HEK293 (cell line): ENCODE results near the gene ERMP1.

Experiments
- CTCF ChIA-PET: fragments of 350-600 bp; formaldehyde crosslinking; extraction: SDS; loops from one replicate; lab custom pipeline; 2021; ENCODE audit warnings: antibody characterized with exemption; lab: Yijun Ruan, JAX
- POLR2A ChIA-PET: fragments of 300-600 bp; formaldehyde crosslinking; extraction: SDS; loops from one replicate; lab custom pipeline; 2020; ENCODE audit warnings: antibody characterized with exemption, inconsistent platforms; lab: Yijun Ruan, JAX
- H3K27ac ChIP-seq: fragments of 200-500 bp; sonication (Bioruptor generic); 2 replicates; pipeline ENCODE4 v1.5.1; 2014; ENCODE audit warnings: low read depth, low read length, control low read depth, inconsistent platforms; ENCODE audit errors: extremely low read depth
- H3K36me3 ChIP-seq, 2 experiments: fragments of 200-500 bp in 1 of 2; sonication (Bioruptor generic) in 1 of 2; 1 replicate in 1 of 2; 2 replicates in 1 of 2; pipeline ENCODE4 v1.5.1; 2014 to 2017; ENCODE audit warnings: inconsistent platforms in 2 of 2, low read length in 2 of 2; ENCODE audit not compliant: control insufficient read depth in 2 of 2, insufficient read depth in 1 of 2
- H3K4me1 ChIP-seq: fragments of 200-500 bp; sonication (Bioruptor generic); 2 replicates; pipeline ENCODE4 v1.5.1; 2014; ENCODE audit warnings: mild to moderate bottlenecking, low read length, inconsistent platforms; ENCODE audit not compliant: control insufficient read depth, insufficient read depth
- H3K4me3 ChIP-seq: 2 replicates; pipeline ENCODE4 v1.5.1; 2011; ENCODE audit warnings: low read depth, mild to moderate bottlenecking, control low read depth, low read length, moderate library complexity
- H3K9me3 ChIP-seq: fragments of 200-500 bp; sonication (Bioruptor generic); 2 replicates; pipeline ENCODE4 v1.5.1; 2014; ENCODE audit warnings: low read depth, low read length, inconsistent platforms; ENCODE audit not compliant: control insufficient read depth, insufficient read depth
- GLI2 ChIP-seq: fragments of 450-650 bp; formaldehyde crosslinking; IDR thresholded peaks from 2 replicates; pipeline ENCODE4; 2017; ENCODE audit warnings: missing biosample characterization, missing genetic modification characterization, low read depth, borderline replicate concordance
- GLIS1 ChIP-seq: fragments of 450-650 bp; formaldehyde crosslinking; IDR thresholded peaks from 2 replicates; pipeline ENCODE4 v1.5.1; 2016; ENCODE audit warnings: missing biosample characterization, missing genetic modification characterization
- KLF10 ChIP-seq: fragments of 450-650 bp; IDR thresholded peaks from 2 replicates; pipeline ENCODE4 v1.5.1; 2018; ENCODE audit warnings: missing biosample characterization, mild to moderate bottlenecking, missing genetic modification characterization
- KLF7 ChIP-seq: fragments of 450-650 bp; formaldehyde crosslinking; IDR thresholded peaks from 2 replicates; pipeline ENCODE4 v1.5.1; 2016; ENCODE audit warnings: missing biosample characterization, missing genetic modification characterization, borderline replicate concordance
- OVOL3 ChIP-seq: fragments of 450-650 bp; formaldehyde crosslinking; IDR thresholded peaks from 2 replicates; pipeline ENCODE4 v1.5.1; 2016; ENCODE audit warnings: missing biosample characterization, missing genetic modification characterization
- PRDM10 ChIP-seq: fragments of 450-650 bp; formaldehyde crosslinking; IDR thresholded peaks from 2 replicates; pipeline ENCODE4 v1.5.1; 2016; ENCODE audit warnings: missing biosample characterization, missing genetic modification characterization
- SP3 ChIP-seq: fragments of 450-650 bp; formaldehyde crosslinking; IDR thresholded peaks from 2 replicates; pipeline ENCODE4 v1.5.1; 2016; ENCODE audit warnings: missing biosample characterization, missing genetic modification characterization
- TSHZ1 ChIP-seq: fragments of 450-650 bp; formaldehyde crosslinking; IDR thresholded peaks from 2 replicates; pipeline ENCODE4 v1.5.1; 2016; ENCODE audit warnings: missing biosample characterization, missing genetic modification characterization, borderline replicate concordance
- ZBTB10 ChIP-seq: fragments of 450-650 bp; formaldehyde crosslinking; IDR thresholded peaks from 2 replicates; pipeline ENCODE4 v1.5.1; 2016; ENCODE audit warnings: missing biosample characterization, missing genetic modification characterization
- ZBTB17 ChIP-seq: fragments of 450-650 bp; formaldehyde crosslinking; IDR thresholded peaks from 2 replicates; pipeline ENCODE4 v1.5.1; 2016; ENCODE audit warnings: missing biosample characterization, missing genetic modification characterization
- ZBTB48 ChIP-seq: fragments of 450-650 bp; formaldehyde crosslinking; IDR thresholded peaks from 2 replicates; pipeline ENCODE4 v1.5.1; 2016; ENCODE audit warnings: missing biosample characterization, missing genetic modification characterization
- ZEB2 ChIP-seq: fragments of 450-650 bp; formaldehyde crosslinking; IDR thresholded peaks from 2 replicates; pipeline ENCODE4 v1.5.1; 2016; ENCODE audit warnings: missing biosample characterization, missing genetic modification characterization
- ZNF184 ChIP-seq: fragments of 450-650 bp; IDR thresholded peaks from 2 replicates; pipeline ENCODE4 v1.5.1; 2018; ENCODE audit warnings: missing biosample characterization, mild to moderate bottlenecking, missing genetic modification characterization
- ZNF2 ChIP-seq: fragments of 450-650 bp; formaldehyde crosslinking; IDR thresholded peaks from 2 replicates; pipeline ENCODE4 v1.5.1; 2016; ENCODE audit warnings: missing biosample characterization, missing genetic modification characterization
- ZNF248 ChIP-seq: fragments of 450-650 bp; formaldehyde crosslinking; IDR thresholded peaks from 2 replicates; pipeline ENCODE4 v1.5.1; 2017; ENCODE audit warnings: missing biosample characterization, missing genetic modification characterization
- ZNF398 ChIP-seq: fragments of 450-650 bp; formaldehyde crosslinking; IDR thresholded peaks from 2 replicates; pipeline ENCODE4 v1.5.1; 2017; ENCODE audit warnings: missing biosample characterization, missing genetic modification characterization
- ZNF416 ChIP-seq: fragments of 450-650 bp; formaldehyde crosslinking; IDR thresholded peaks from 2 replicates; pipeline ENCODE4 v1.5.1; 2016; ENCODE audit warnings: missing biosample characterization, missing genetic modification characterization
- ZNF433 ChIP-seq: fragments of 450-650 bp; formaldehyde crosslinking; IDR thresholded peaks from 2 replicates; pipeline ENCODE4 v1.5.1; 2016; ENCODE audit warnings: missing biosample characterization, missing genetic modification characterization, low read depth
- ZNF530 ChIP-seq: fragments of 450-650 bp; formaldehyde crosslinking; IDR thresholded peaks from 2 replicates; pipeline ENCODE4 v1.5.1; 2016; ENCODE audit warnings: low read depth, missing biosample characterization, missing genetic modification characterization
- ZNF544 ChIP-seq: fragments of 450-650 bp; formaldehyde crosslinking; IDR thresholded peaks from 2 replicates; pipeline ENCODE4 v1.5.0; 2017; ENCODE audit warnings: missing biosample characterization, missing genetic modification characterization
- ZNF701 ChIP-seq: fragments of 450-650 bp; formaldehyde crosslinking; IDR thresholded peaks from 2 replicates; pipeline ENCODE4 v1.5.1; 2016; ENCODE audit warnings: missing biosample characterization, missing genetic modification characterization
- ZNF704 ChIP-seq: fragments of 450-650 bp; formaldehyde crosslinking; IDR thresholded peaks from 2 replicates; pipeline ENCODE4 v1.5.1; 2016; ENCODE audit warnings: missing biosample characterization, missing genetic modification characterization
- ZNF707 ChIP-seq: fragments of 450-650 bp; formaldehyde crosslinking; IDR thresholded peaks from 2 replicates; pipeline ENCODE4 v1.5.1; 2016; ENCODE audit warnings: missing biosample characterization, missing genetic modification characterization
- ZNF791 ChIP-seq: fragments of 450-650 bp; formaldehyde crosslinking; IDR thresholded peaks from 2 replicates; pipeline ENCODE4 v1.5.1; 2016; ENCODE audit warnings: missing biosample characterization, missing genetic modification characterization

The ERMP1 gene

GRCh38 chr9:5832538-5833529, at the start of gene ERMP1:
TSS of gene ERMP1 (minus strand) at chr9:5833117. CDS start at chr9:5833027, 90 bp downstream.
- H3K9me3 ChIP-seq, result no peaks in the 10 kb centered on the region
- peak within 1 kb of the TSS; percentile 76 for H3K4me3 ChIP-seq
- CTCF ChIA-PET, result interaction anchor here (0.5 to 6.6 kb wide), 29 partner anchors 8 to 1133 kb away, joined by 3 to 41 read pairs (median 5); no protein-coding TSS in a partner anchor
- peaks cover 4% of the 10 kb centered on the region; the same call in 1 of the 2 replicates for H3K4me1 ChIP-seq
- POLR2A ChIA-PET, result interaction anchor here (0.6 to 3.1 kb wide), 9 partner anchors 10 to 923 kb away, joined by 3 to 18 read pairs (median 4); partner anchors contain the start of gene RANBP6
- peaks cover 0 to 19% of the 10 kb centered on the region in 2 experiments; a peak in 1 of 3 replicates for H3K36me3 ChIP-seq
- peak within 1 kb of the TSS; percentile 58; the same call in 1 of the 2 replicates for H3K27ac ChIP-seq
- TF ChIP-seq ZNF544 (tag by site-specific recombination) (no peak), ZBTB17 (tag by site-specific recombination) (peak; percentile 58), ZNF530 (no peak), ZNF707 (tag by site-specific recombination) (no peak), ZNF433 (tag by site-specific recombination) (no peak), ZNF2 (tag by site-specific recombination) (peak; percentile 92), ZBTB10 (tag by site-specific recombination) (no peak), ZNF184 (no peak), ZBTB48 (no peak; the same call in 1 of the 2 replicates), SP3 (tag by site-specific recombination) (no peak), KLF7 (tag by site-specific recombination) (no peak), ZNF248 (tag by site-specific recombination) (no peak), ZNF701 (tag by site-specific recombination) (no peak), OVOL3 (tag by site-specific recombination) (no peak), GLIS1 (tag by site-specific recombination) (peak; percentile 50), GLI2 (tag by site-specific recombination) (no peak), PRDM10 (tag by site-specific recombination) (no peak), ZNF791 (tag by site-specific recombination) (no peak), ZNF398 (peak; percentile 33; the same call in 1 of the 2 replicates), TSHZ1 (tag by site-specific recombination) (no peak), ZNF416 (tag by site-specific recombination) (no peak), KLF10 (no peak), ZEB2 (no peak), ZNF704 (tag by site-specific recombination) (no peak)
